Cardiac septum (tissue), 1 donor: ENCODE results near the gene RASSF4. TPM values are rescaled to one million over a fixed set of nuclear protein-coding genes. Genes with fewer than 3 reads are reported as not detected.

Experiments
- DNase-seq: peaks from one replicate; pipeline ENCODE4 v3.0.0-alpha.2; 2020; ENCODE audit warnings: low spot score
- intact Hi-C: fragments of 100-400 bp; cut with DNase I; formaldehyde crosslinking; loops from one replicate; pipeline ENCODE4 v1.14.0; 2022
- total RNA-seq: library from RNA; stranded (reverse); fragmentation: NEBNext Ultra II Directional; extraction: Animal tissue kit (Norgen Biotek cat#: 25700); gene quantifications from one replicate; pipeline ENCODE4 v1.2.1, GENCODE V29; 2021
- donor health status: DM: no; HTN: no; CAD: no.

Gene RASSF4
- total RNA-seq, 1 donor from 2014 or later: 47.5 TPM

- DNase-seq: no peak
- intact Hi-C loops: no loop called here
These were observed 21.8 kb downstream of the RASSF4 start for GRCh38 chr10:44981172-44982113.

GRCh38 chr10:44982114-44982460, 22.5 kb downstream of the RASSF4 start:
- peak; percentile 88 for DNase-seq
- intact Hi-C loops: no loop called here

- intact Hi-C loops: no loop called here
- no peak for DNase-seq
These were observed 22.9 kb downstream of the RASSF4 start for GRCh38 chr10:44982496-44982895.

GRCh38 chr10:44983066-44983894, 23.7 kb downstream of the RASSF4 start:
- peak; percentile 69 for DNase-seq
- intact Hi-C loops: no loop called here

- no peak for DNase-seq
- intact Hi-C loops: no loop called here
These were observed 24.3 kb downstream of the RASSF4 start for GRCh38 chr10:44983895-44984278.

GRCh38 chr10:44984671-44985101, 25.1 kb downstream of the RASSF4 start:
- intact Hi-C loops: no loop called here
- DNase-seq: no peak

GRCh38 chr10:44985175-44985681, 25.6 kb downstream of the RASSF4 start:
- intact Hi-C loops: no loop called here
- no peak for DNase-seq

GRCh38 chr10:44986179-44986578, 26.6 kb downstream of the RASSF4 start:
- no peak for DNase-seq
- intact Hi-C loops: no loop called here

- no peak for DNase-seq
- intact Hi-C loops: no loop called here
These were observed 27.1 kb downstream of the RASSF4 start for GRCh38 chr10:44986670-44987069.

GRCh38 chr10:44988957-44989585, 29.5 kb downstream of the RASSF4 start:
- DNase-seq: no peak
- intact Hi-C loops: no loop called here

GRCh38 chr10:44989597-44990301, 30.1 kb downstream of the RASSF4 start:
- DNase-seq: no peak
- intact Hi-C loops: loop anchor here (5.0 kb wide), 1 partner anchor 57 kb away; no protein-coding TSS in a partner anchor

- DNase-seq: no peak
These were observed 30.7 kb downstream of the RASSF4 start for GRCh38 chr10:44990302-44990655.

GRCh38 chr10:44990965-44991364, 31.4 kb downstream of the RASSF4 start:
- DNase-seq: no peak
- intact Hi-C loops: loop anchor here (5.0 kb wide), 1 partner anchor 59 kb away; no protein-coding TSS in a partner anchor

More at GRCh38 chr10:44990302-44990655, 30.7 kb downstream of the RASSF4 start:
- intact Hi-C loops: loop anchor here (5.0 kb wide), 1 partner anchor 58 kb away; no protein-coding TSS in a partner anchor

- DNase-seq: no peak
- intact Hi-C loops: loop anchor here (5.0 kb wide), 1 partner anchor 59 kb away; no protein-coding TSS in a partner anchor
These were observed 32.0 kb downstream of the RASSF4 start for GRCh38 chr10:44991571-44991970.

- intact Hi-C loops: loop anchor here (5.0 kb wide), 1 partner anchor 60 kb away; no protein-coding TSS in a partner anchor
- no peak for DNase-seq
These were observed 32.6 kb downstream of the RASSF4 start for GRCh38 chr10:44992070-44992731.

GRCh38 chr10:44992732-44993225, 33.2 kb downstream of the RASSF4 start:
- DNase-seq: no peak
- intact Hi-C loops: loop anchor here (5.0 kb wide), 1 partner anchor 60 kb away; no protein-coding TSS in a partner anchor

GRCh38 chr10:44993226-44993921, 33.8 kb downstream of the RASSF4 start:
- no peak for DNase-seq
- intact Hi-C loops: loop anchor here (5.0 kb wide), 1 partner anchor 61 kb away; no protein-coding TSS in a partner anchor
